Thoracic aorta (tissue), 2 donors: ENCODE measurements around the gene USP43. TPM values are rescaled to one million over a fixed set of nuclear protein-coding genes. Genes with fewer than 3 reads are reported as not detected.

Source experiments
- ATAC-seq: fragments of 150-250 bp; one replicate; pipeline ENCODE4 v1.8.0; 2017; ENCODE audit warnings: low read depth; ENCODE audit not compliant: insufficient number of reproducible peaks, low FRiP score
- DNase-seq: peaks from one replicate; pipeline ENCODE4 v3.0.0-alpha.2; 2020; ENCODE audit warnings: low spot score
- H3K27ac ChIP-seq, 2 donors: fragments of 200-600 bp; sonication (generic); 1 replicate in 1 of 2; 2 replicates in 1 of 2; pipeline ENCODE4 v1.5.1; 2016; ENCODE audit warnings: mild to moderate bottlenecking in 2 of 2, moderate library complexity in 2 of 2
- H3K27me3 ChIP-seq: fragments of 200-600 bp; sonication (generic); replicated peaks from 2 replicates; pipeline ENCODE4 v1.6.0; 2016; ENCODE audit warnings: mild to moderate bottlenecking; ENCODE audit not compliant: insufficient read depth
- H3K36me3 ChIP-seq: fragments of 200-600 bp; sonication (generic); one replicate; pipeline ENCODE4 v1.5.1; 2016
- H3K4me1 ChIP-seq, 2 donors: fragments of 200-600 bp; sonication (generic); 1 replicate in 1 of 2; 2 replicates in 1 of 2; pipeline versions ENCODE4 v1.5.1 to v1.6.0; 2016; ENCODE audit warnings: low read depth in 2 of 2, mild to moderate bottlenecking in 1 of 2; ENCODE audit not compliant: control insufficient read depth in 1 of 2
- H3K4me3 ChIP-seq: fragments of 200-600 bp; sonication (generic); 2 replicates; pipeline ENCODE4 v1.5.1; 2016; ENCODE audit warnings: mild to moderate bottlenecking
- H3K9me3 ChIP-seq: fragments of 200-600 bp; sonication (generic); 2 replicates; pipeline ENCODE4 v1.5.1; 2016
- CTCF ChIP-seq: fragments of 200-600 bp; sonication (generic); IDR thresholded peaks from one replicate; pipeline ENCODE4 v1.5.1; 2019; ENCODE audit warnings: antibody characterized with exemption
- total RNA-seq, 2 donors: library from RNA; depleted of rRNA; stranded (reverse); fragments of >200 nt; gene quantifications; one replicate each; pipeline versions ENCODE4 v1.1.0 to v1.2.3, GENCODE V29; 2016

The USP43 gene
- total RNA-seq, 2 donors from 2014 or later: 0.21 TPM; not detected in 1

DNA sequence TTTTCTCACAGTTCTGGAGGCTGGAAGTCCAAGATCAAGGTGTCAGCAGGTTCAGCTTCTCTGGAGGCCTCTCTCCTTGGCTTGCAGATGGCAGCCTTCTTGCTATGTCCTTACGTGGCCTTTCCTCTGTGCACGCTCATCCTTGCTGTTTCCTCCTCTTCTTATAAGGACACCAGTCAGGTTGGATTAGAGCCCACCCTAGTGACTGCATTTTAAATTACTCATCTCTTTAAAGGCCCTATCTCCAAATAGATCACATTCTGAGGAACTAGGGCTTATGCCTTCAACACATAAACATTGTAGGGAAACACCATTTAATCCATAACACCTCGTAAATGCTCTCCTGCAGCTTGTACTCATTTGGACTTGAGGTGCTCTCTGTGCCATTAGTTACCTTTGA is 109.8 kb downstream of the USP43 start:
- Histone ChIP-seq H3K27ac (no peak overlapping the region), H3K27me3 (no peaks in the 10 kb centered on the region), H3K9me3 (no peaks in the 10 kb centered on the region), H3K4me1 (no peaks in the 10 kb centered on the region), H3K4me3 (no peak overlapping the region), H3K36me3 (no peaks in the 10 kb centered on the region)
- ATAC-seq (no peak), DNase-seq (no peak)
- no peak for TF ChIP-seq CTCF

GRCh38 chr17:9760266-9760665 is 114.9 kb downstream of the USP43 start:
- Histone ChIP-seq H3K9me3 (no peaks in the 10 kb centered on the region), H3K36me3 (no peaks in the 10 kb centered on the region), H3K27me3 (no peaks in the 10 kb centered on the region), H3K4me1 (no peaks in the 10 kb centered on the region), H3K27ac (no peak overlapping the region), H3K4me3 (no peak overlapping the region)
- no peak for ATAC-seq
- DNase-seq: no peak
- TF ChIP-seq CTCF: no peak

DNA sequence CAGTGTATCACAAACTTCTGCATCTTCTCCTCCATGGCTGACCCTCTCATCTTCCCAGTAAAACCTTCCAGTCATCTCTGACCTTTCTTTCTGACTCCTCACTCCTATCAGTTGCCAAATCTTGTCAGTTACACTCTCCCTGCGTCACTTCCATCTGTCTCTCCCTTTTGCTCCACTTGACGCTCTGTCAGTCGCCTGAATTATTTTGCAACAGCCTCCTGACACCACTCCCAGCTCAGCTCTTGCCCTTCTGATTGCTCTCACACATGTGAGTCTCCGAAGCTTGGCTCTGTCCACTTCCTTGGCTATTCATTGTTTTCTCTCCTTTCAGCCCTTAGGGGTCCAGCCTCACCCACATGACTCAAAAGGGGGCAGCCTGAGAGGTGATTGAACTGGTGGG is 118.3 kb downstream of the USP43 start:
- H3K36me3 ChIP-seq: no peaks in the 10 kb centered on the region
- no peak overlapping the region for H3K4me3 ChIP-seq
- no peak for TF ChIP-seq CTCF
- no peak for DNase-seq
- H3K27ac ChIP-seq: no peak overlapping the region
- no peaks in the 10 kb centered on the region for H3K27me3 ChIP-seq
- no peak for ATAC-seq
- H3K9me3 ChIP-seq: no peaks in the 10 kb centered on the region
- H3K4me1 ChIP-seq: no peaks in the 10 kb centered on the region

DNA sequence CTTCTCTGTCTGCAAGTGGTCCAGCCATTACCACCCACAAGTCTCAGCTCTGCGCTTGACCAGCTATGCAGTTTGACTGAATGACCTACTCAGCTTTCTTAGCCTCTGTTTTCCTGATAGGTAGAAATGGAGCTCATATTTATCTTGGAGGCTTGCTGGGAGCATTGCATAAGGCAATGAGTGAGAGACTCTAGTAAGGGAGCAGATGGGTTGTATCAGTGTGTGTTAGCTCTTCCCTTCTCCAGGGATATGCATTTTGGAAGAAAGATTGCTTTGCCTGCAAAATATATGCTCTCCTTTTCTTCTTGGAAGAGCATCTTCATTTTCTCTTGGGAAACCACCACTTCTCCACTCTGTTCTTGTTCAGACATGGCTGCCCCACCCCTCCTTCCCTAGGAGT is 120.0 kb downstream of the USP43 start:
- Histone ChIP-seq H3K9me3 (no peaks in the 10 kb centered on the region), H3K4me3 (no peak overlapping the region), H3K4me1 (no peaks in the 10 kb centered on the region), H3K36me3 (no peaks in the 10 kb centered on the region), H3K27me3 (no peaks in the 10 kb centered on the region), H3K27ac (no peak overlapping the region)
- DNase-seq (no peak), ATAC-seq (no peak)
- no peak for TF ChIP-seq CTCF

GRCh38 chr17:9766970-9767369 is 121.7 kb downstream of the USP43 start:
- Histone ChIP-seq H3K4me1 (no peaks in the 10 kb centered on the region), H3K4me3 (no peak overlapping the region), H3K27ac (no peak overlapping the region), H3K9me3 (no peaks in the 10 kb centered on the region), H3K27me3 (no peaks in the 10 kb centered on the region), H3K36me3 (no peaks in the 10 kb centered on the region)
- ATAC-seq: no peak
- no peak for DNase-seq
- TF ChIP-seq CTCF: no peak
